ENCODE measurements around the gene CISH. TPM values are rescaled to one million over a fixed set of nuclear protein-coding genes. Genes with fewer than 3 reads are reported as not detected.

CISH gene
- total RNA-seq, 1 donor: 1.1 TPM

- DNase-seq (ENCODE audit: insufficient read length, low spot score, missing footprints): peak; percentile 88
- H3K79me2 ChIP-seq (ENCODE audit: insufficient read depth, low read length): peaks cover 81% of the 10 kb centered on the region
These were observed 12.4 kb upstream of the CISH start for GRCh38 chr3:50623840-50624474.

GRCh38 chr3:50622881-50623280, 11.3 kb upstream of the CISH start:
- no peaks in the 10 kb centered on the region for H3K27me3 ChIP-seq (ENCODE audit: insufficient read depth, low read length)
- H3K4me3 ChIP-seq (ENCODE audit: insufficient read depth, low read length): no peak overlapping the region
- H3K27ac ChIP-seq (ENCODE audit: low read depth, low read length): no peak overlapping the region
- no peaks in the 10 kb centered on the region for H3K9me3 ChIP-seq (ENCODE audit: low read depth, low read length)
- H3K79me2 ChIP-seq (ENCODE audit: insufficient read depth, low read length): peaks cover 79% of the 10 kb centered on the region
- H3K4me1 ChIP-seq (ENCODE audit: insufficient read depth, low read length): peaks cover 31% of the 10 kb centered on the region
- H4K20me1 ChIP-seq (ENCODE audit: insufficient read depth, low read length): peaks cover 6% of the 10 kb centered on the region
- no peak overlapping the region for H2AFZ ChIP-seq (ENCODE audit: low read length)
- TF ChIP-seq CTCF (IDR thresholded peaks at IDR 0.05; ENCODE audit: extremely low read depth, low read depth, low read length): no peak
- no peak overlapping the region for H3K4me2 ChIP-seq (ENCODE audit: insufficient read depth, low read length)
- peaks cover 2% of the 10 kb centered on the region for H3K36me3 ChIP-seq (ENCODE audit: insufficient read depth, low read length)
- no peak for DNase-seq (ENCODE audit: insufficient read length, low spot score, missing footprints)

More at GRCh38 chr3:50623840-50624474, 12.4 kb upstream of the CISH start:
- H2AFZ ChIP-seq (ENCODE audit: low read length): peak overlapping the region; percentile 12
- no peak overlapping the region for H3K4me3 ChIP-seq (ENCODE audit: insufficient read depth, low read length)
- no peaks in the 10 kb centered on the region for H3K27me3 ChIP-seq (ENCODE audit: insufficient read depth, low read length)
- TF ChIP-seq CTCF (IDR thresholded peaks at IDR 0.05; ENCODE audit: extremely low read depth, low read depth, low read length): no peak
- H4K20me1 ChIP-seq (ENCODE audit: insufficient read depth, low read length): peaks cover 9% of the 10 kb centered on the region
- H3K27ac ChIP-seq (ENCODE audit: low read depth, low read length): peak overlapping the region; percentile 36
- peak overlapping the region; percentile 58 for H3K4me2 ChIP-seq (ENCODE audit: insufficient read depth, low read length)
- no peaks in the 10 kb centered on the region for H3K9me3 ChIP-seq (ENCODE audit: low read depth, low read length)
- H3K4me1 ChIP-seq (ENCODE audit: insufficient read depth, low read length): peaks cover 32% of the 10 kb centered on the region
- H3K36me3 ChIP-seq (ENCODE audit: insufficient read depth, low read length): peaks cover 2% of the 10 kb centered on the region

- no peak for DNase-seq (ENCODE audit: insufficient read length, low spot score, missing footprints)
- peaks cover 2% of the 10 kb centered on the region for H3K36me3 ChIP-seq (ENCODE audit: insufficient read depth, low read length)
- no peaks in the 10 kb centered on the region for H4K20me1 ChIP-seq (ENCODE audit: insufficient read depth, low read length)
- H3K4me3 ChIP-seq (ENCODE audit: insufficient read depth, low read length): no peak overlapping the region
- no peak overlapping the region for H2AFZ ChIP-seq (ENCODE audit: low read length)
- no peaks in the 10 kb centered on the region for H3K27me3 ChIP-seq (ENCODE audit: insufficient read depth, low read length)
- no peak overlapping the region for H3K27ac ChIP-seq (ENCODE audit: low read depth, low read length)
- no peaks in the 10 kb centered on the region for H3K9me3 ChIP-seq (ENCODE audit: low read depth, low read length)
- H3K4me2 ChIP-seq (ENCODE audit: insufficient read depth, low read length): no peak overlapping the region
- peaks cover 37% of the 10 kb centered on the region for H3K4me1 ChIP-seq (ENCODE audit: insufficient read depth, low read length)
- no peak for TF ChIP-seq CTCF (IDR thresholded peaks at IDR 0.05; ENCODE audit: extremely low read depth, low read depth, low read length)
- H3K79me2 ChIP-seq (ENCODE audit: insufficient read depth, low read length): peaks cover 68% of the 10 kb centered on the region
These were observed 9.2 kb upstream of the CISH start for GRCh38 chr3:50620820-50621219.

GRCh38 chr3:50620420-50620819, 8.8 kb upstream of the CISH start:
- no peak for TF ChIP-seq CTCF (IDR thresholded peaks at IDR 0.05; ENCODE audit: extremely low read depth, low read depth, low read length)
- Histone ChIP-seq H3K79me2 (ENCODE audit: insufficient read depth, low read length) (peaks cover 64% of the 10 kb centered on the region), H3K36me3 (ENCODE audit: insufficient read depth, low read length) (peaks cover 2% of the 10 kb centered on the region), H3K27me3 (ENCODE audit: insufficient read depth, low read length) (no peaks in the 10 kb centered on the region), H2AFZ (ENCODE audit: low read length) (no peak overlapping the region), H3K27ac (ENCODE audit: low read depth, low read length) (no peak overlapping the region), H3K4me3 (ENCODE audit: insufficient read depth, low read length) (no peak overlapping the region), H3K4me2 (ENCODE audit: insufficient read depth, low read length) (no peak overlapping the region), H3K4me1 (ENCODE audit: insufficient read depth, low read length) (peaks cover 37% of the 10 kb centered on the region), H3K9me3 (ENCODE audit: low read depth, low read length) (no peaks in the 10 kb centered on the region), H4K20me1 (ENCODE audit: insufficient read depth, low read length) (no peaks in the 10 kb centered on the region)
- no peak for DNase-seq (ENCODE audit: insufficient read length, low spot score, missing footprints)

Measured in osteoblast (primary cell).